ENCODE data around the gene GNAI3. TPM values are rescaled to one million over a fixed set of nuclear protein-coding genes. Genes with fewer than 3 reads are reported as not detected.

Gene GNAI3
- polyA plus RNA-seq, 1 donor (not counting 4 experiments of a cell fraction or from before 2014, with no cell fraction given) = 14.1 TPM

- Histone ChIP-seq H3K9me3 (ENCODE audit: control insufficient read depth, low read depth, low read length) (no peaks in the 10 kb centered on the region), H3K9me1 (ENCODE audit: control insufficient read depth, extremely low read depth, insufficient read depth, low read length) (no peaks in the 10 kb centered on the region), H2AFZ (ENCODE audit: control insufficient read depth, low read length) (no peak overlapping the region), H3K4me2 (ENCODE audit: control insufficient read depth, extremely low read depth, insufficient read depth, low read depth, low read length) (no peak overlapping the region), H3K79me2 (ENCODE audit: control insufficient read depth, insufficient read depth, low read length) (no peaks in the 10 kb centered on the region), H3K9ac (ENCODE audit: control insufficient read depth, extremely low read depth, insufficient read depth, low read length) (no peak overlapping the region), H3K4me3 (ENCODE audit: control insufficient read depth in 2 of 3, extremely low read depth in 1 of 3, insufficient read depth in 2 of 3, low read depth in 1 of 3, low read length in 3 of 3) (no peak overlapping the region), H3K27me3 (ENCODE audit: control insufficient read depth, extremely low read depth, insufficient read depth, low read length) (no peaks in the 10 kb centered on the region), H4K20me1 (ENCODE audit: control insufficient read depth, extremely low read depth, insufficient read depth, low read length) (no peaks in the 10 kb centered on the region), H3K27ac (ENCODE audit: control insufficient read depth, insufficient read depth, low read length) (no peak overlapping the region), H3K36me3 (ENCODE audit: control insufficient read depth in 2 of 2, extremely low read depth in 1 of 2, insufficient read depth in 2 of 2, low read length in 2 of 2) (peaks cover 11 to 25% of the 10 kb centered on the region in 2 experiments), H3K4me1 (ENCODE audit: control insufficient read depth, extremely low read depth, insufficient read depth, low read length) (no peaks in the 10 kb centered on the region)
- peak in 2 of 3 experiments; percentile 15 to 56 for TF ChIP-seq CTCF (optimal IDR thresholded peaks at IDR 0.05 in 1 of 3, IDR thresholded peaks at IDR 0.05 in 1 of 3, conservative IDR thresholded peaks at IDR 0.05 in 1 of 3; ENCODE audit: extremely low read depth in 1 of 3, insufficient read depth in 2 of 3, low read length in 3 of 3)
- no peak for TF ChIP-seq EZH2 (IDR thresholded peaks at IDR 0.05; ENCODE audit: low read length)
- FAIRE-seq (no peak), DNase-seq (ENCODE audit: low read depth, low spot score) (no peak)
- dilution Hi-C loops (cut with MboI; ENCODE audit: extremely low pct_ligation_motif_present, low sequenced_read_pairs) = no loop called here
These were observed 81.9 kb downstream of the GNAI3 start for GRCh38 chr1:109630081-109630897.

- H4K20me1 ChIP-seq (ENCODE audit: control insufficient read depth, extremely low read depth, insufficient read depth, low read length) = no peaks in the 10 kb centered on the region
- DNase-seq (ENCODE audit: low read depth, low spot score) = no peak
- no peak for FAIRE-seq
- H3K9me1 ChIP-seq (ENCODE audit: control insufficient read depth, extremely low read depth, insufficient read depth, low read length) = no peaks in the 10 kb centered on the region
- TF ChIP-seq CTCF (optimal IDR thresholded peaks at IDR 0.05 in 1 of 3, IDR thresholded peaks at IDR 0.05 in 1 of 3, conservative IDR thresholded peaks at IDR 0.05 in 1 of 3; ENCODE audit: extremely low read depth in 1 of 3, insufficient read depth in 2 of 3, low read length in 3 of 3) = no peak
- no peak for TF ChIP-seq EZH2 (IDR thresholded peaks at IDR 0.05; ENCODE audit: low read length)
- H3K4me1 ChIP-seq (ENCODE audit: control insufficient read depth, extremely low read depth, insufficient read depth, low read length) = no peaks in the 10 kb centered on the region
- no peaks in the 10 kb centered on the region for H3K27me3 ChIP-seq (ENCODE audit: control insufficient read depth, extremely low read depth, insufficient read depth, low read length)
- no peak overlapping the region for H3K4me3 ChIP-seq (ENCODE audit: control insufficient read depth in 2 of 3, extremely low read depth in 1 of 3, insufficient read depth in 2 of 3, low read depth in 1 of 3, low read length in 3 of 3)
- H3K9me3 ChIP-seq (ENCODE audit: control insufficient read depth, low read depth, low read length) = no peaks in the 10 kb centered on the region
- H3K4me2 ChIP-seq (ENCODE audit: control insufficient read depth, extremely low read depth, insufficient read depth, low read depth, low read length) = no peak overlapping the region
- no peak overlapping the region for H2AFZ ChIP-seq (ENCODE audit: control insufficient read depth, low read length)
- H3K79me2 ChIP-seq (ENCODE audit: control insufficient read depth, insufficient read depth, low read length) = no peaks in the 10 kb centered on the region
- H3K36me3 ChIP-seq (ENCODE audit: control insufficient read depth in 2 of 2, extremely low read depth in 1 of 2, insufficient read depth in 2 of 2, low read length in 2 of 2) = peaks cover 11 to 24% of the 10 kb centered on the region in 2 experiments
- no peak overlapping the region for H3K27ac ChIP-seq (ENCODE audit: control insufficient read depth, insufficient read depth, low read length)
- dilution Hi-C loops (cut with MboI; ENCODE audit: extremely low pct_ligation_motif_present, low sequenced_read_pairs) = no loop called here
- no peak overlapping the region for H3K9ac ChIP-seq (ENCODE audit: control insufficient read depth, extremely low read depth, insufficient read depth, low read length)
These were observed 82.6 kb downstream of the GNAI3 start for GRCh38 chr1:109630898-109631512.
